Measurements from ENCODE around the gene WT1.

GRCh38 chr11:32418836-32419235 lies 16.5 kb downstream of the WT1 start:
- TF ChIP-seq EP300 (IDR thresholded peaks at IDR 0.05; ENCODE audit: borderline replicate concordance) (no peak), CREB1 (IDR thresholded peaks at IDR 0.05; ENCODE audit: low read depth) (no peak), YY1 (IDR thresholded peaks at IDR 0.05; ENCODE audit: low read depth) (no peak), RAD21 (IDR thresholded peaks at IDR 0.05; ENCODE audit: low read depth) (no peak), CEBPB (IDR thresholded peaks at IDR 0.05) (no peak), EGR1 (IDR thresholded peaks at IDR 0.05) (no peak)
